ENCODE results near the gene PGM5. TPM values are rescaled to one million over a fixed set of nuclear protein-coding genes. Genes with fewer than 3 reads are reported as not detected.
"Not testable (repeated sequence)": the region's sequence is repeated elsewhere in the genome, so short reads cannot be mapped to it uniquely, and the experiment has no call there.

Gene PGM5
- polyA plus RNA-seq (ENCODE audit: low read depth in 6 of 6) = not detected

DNA sequence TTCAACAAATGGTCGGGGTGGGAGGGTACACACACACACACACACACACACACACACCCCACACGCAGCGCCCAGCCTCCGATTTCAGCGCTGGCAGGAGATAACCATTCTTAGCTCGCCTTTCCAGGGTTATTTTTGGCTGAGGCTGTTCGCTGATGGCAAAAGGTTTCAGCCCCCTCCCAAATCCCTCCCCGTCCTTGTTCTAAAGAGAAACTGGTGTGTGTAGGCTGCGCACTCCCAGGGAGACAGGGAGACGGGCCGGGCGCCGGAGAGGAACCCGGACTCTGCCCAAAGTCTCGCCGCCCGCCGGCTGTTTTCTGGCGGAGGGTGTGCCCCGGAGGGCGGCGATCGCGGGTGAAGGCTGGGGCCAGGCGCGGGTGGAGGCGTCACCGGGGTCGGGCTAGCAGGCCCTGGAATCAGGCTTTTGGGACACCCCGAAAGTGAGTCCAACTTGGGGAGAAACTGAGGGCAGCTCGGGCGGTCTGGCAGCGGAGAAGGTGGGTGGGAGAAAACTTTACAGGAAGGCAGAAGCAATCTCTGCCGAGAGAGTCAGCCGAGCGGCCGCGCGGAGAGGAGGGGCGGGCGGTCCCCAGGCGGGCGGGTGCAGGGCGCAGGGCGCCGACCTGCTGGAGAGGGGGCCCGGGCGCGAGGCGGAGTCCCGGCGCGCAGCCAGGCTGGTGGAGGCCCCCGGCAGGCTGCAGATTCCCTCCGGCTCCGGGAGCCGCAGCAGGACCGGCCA, at the start of gene PGM5:
PGM5 (plus strand) TSS at position 232 of the 739 bp plus-strand sequence. CDS start 517 bp downstream, outside the sequence.
- peak; percentile 83 to 85 for ATAC-seq (ENCODE audit: low read depth in 2 of 2)
- H3K27ac Mint-ChIP-seq = peak within 1 kb of the TSS in 2 of 6 donors; percentile 20 to 31
- peak within 1 kb of the TSS; percentile 75 to 90 (median 80) for H3K4me3 Mint-ChIP-seq
- not testable (repeated sequence) for H3K36me3 Mint-ChIP-seq, H3K9me3 Mint-ChIP-seq
- peak; percentile 23 for DNase-seq
- H3K27me3 Mint-ChIP-seq = peaks cover 17 to 27% (median 17%) of the 10 kb centered on the region in 3 donors
- peaks cover 5 to 15% (median 8%) of the 10 kb centered on the region in 3 donors for H3K4me1 Mint-ChIP-seq

DNA sequence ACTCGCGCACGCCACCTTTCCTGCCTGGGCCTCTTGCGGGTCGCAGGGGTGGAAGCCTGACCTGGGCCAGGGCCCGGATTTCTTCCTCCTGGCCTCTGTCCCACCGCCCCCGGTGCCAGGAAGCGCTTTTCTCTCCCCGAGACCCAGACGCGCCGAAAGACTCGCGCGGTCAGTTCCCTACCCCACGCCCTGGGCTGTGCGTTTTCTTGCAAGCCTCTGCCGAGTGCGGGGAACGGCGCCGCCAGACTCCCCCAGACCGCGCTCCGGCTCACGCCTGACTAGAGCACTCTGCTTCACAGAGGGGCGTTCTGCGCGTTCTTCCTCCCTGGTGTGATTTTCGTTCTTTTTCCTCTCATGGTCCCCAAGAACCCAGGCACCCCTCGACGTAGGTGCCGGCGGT, 49.3 kb upstream of the PGM5 start:
- H3K9me3 Mint-ChIP-seq, H3K27ac Mint-ChIP-seq, H3K36me3 Mint-ChIP-seq, H3K27me3 Mint-ChIP-seq, DNase-seq, H3K4me3 Mint-ChIP-seq, H3K4me1 Mint-ChIP-seq: not testable (repeated sequence)
- peak in 1 of 2 donors; percentile 30 for ATAC-seq (ENCODE audit: low read depth in 2 of 2)

DNA sequence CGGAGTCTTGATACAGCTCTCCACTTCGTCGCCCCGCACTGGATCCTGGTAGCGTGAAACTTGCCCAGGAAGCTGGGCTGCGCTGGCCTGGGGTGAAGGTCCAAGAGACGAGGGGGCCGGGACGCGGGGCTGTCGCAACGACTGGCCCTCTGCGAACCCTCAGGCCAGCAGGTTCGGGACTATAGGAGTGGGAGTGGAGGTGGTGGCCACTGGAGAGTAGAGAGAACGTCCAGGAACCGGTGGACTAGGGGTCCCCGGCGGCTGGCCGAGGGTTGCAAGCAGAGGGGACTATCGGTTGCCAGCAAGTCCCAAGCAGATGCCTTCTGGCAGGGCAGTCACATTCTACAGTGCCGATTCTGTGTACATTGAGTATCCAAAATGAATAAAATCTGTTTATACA, 48.8 kb upstream of the PGM5 start:
- H3K36me3 Mint-ChIP-seq; ATAC-seq (ENCODE audit: low read depth in 2 of 2); H3K9me3 Mint-ChIP-seq; H3K4me1 Mint-ChIP-seq; H3K27me3 Mint-ChIP-seq; H3K27ac Mint-ChIP-seq; DNase-seq; H3K4me3 Mint-ChIP-seq: not testable (repeated sequence)

GRCh38 chr9:68311208-68311607, 45.2 kb upstream of the PGM5 start:
- not testable (repeated sequence) for H3K27me3 Mint-ChIP-seq; H3K27ac Mint-ChIP-seq; H3K36me3 Mint-ChIP-seq; H3K4me1 Mint-ChIP-seq; H3K4me3 Mint-ChIP-seq; DNase-seq; H3K9me3 Mint-ChIP-seq; ATAC-seq (ENCODE audit: low read depth in 2 of 2)

GRCh38 chr9:68318209-68318608, 38.2 kb upstream of the PGM5 start:
- not testable (repeated sequence) for H3K9me3 Mint-ChIP-seq; DNase-seq; H3K27me3 Mint-ChIP-seq; H3K4me1 Mint-ChIP-seq; H3K27ac Mint-ChIP-seq; ATAC-seq (ENCODE audit: low read depth in 2 of 2); H3K36me3 Mint-ChIP-seq; H3K4me3 Mint-ChIP-seq

- DNase-seq; H3K4me1 Mint-ChIP-seq; H3K4me3 Mint-ChIP-seq; H3K27me3 Mint-ChIP-seq; ATAC-seq (ENCODE audit: low read depth in 2 of 2); H3K27ac Mint-ChIP-seq; H3K9me3 Mint-ChIP-seq; H3K36me3 Mint-ChIP-seq: not testable (repeated sequence)
These were observed 32.7 kb upstream of the PGM5 start for GRCh38 chr9:68323749-68324148.

DNA sequence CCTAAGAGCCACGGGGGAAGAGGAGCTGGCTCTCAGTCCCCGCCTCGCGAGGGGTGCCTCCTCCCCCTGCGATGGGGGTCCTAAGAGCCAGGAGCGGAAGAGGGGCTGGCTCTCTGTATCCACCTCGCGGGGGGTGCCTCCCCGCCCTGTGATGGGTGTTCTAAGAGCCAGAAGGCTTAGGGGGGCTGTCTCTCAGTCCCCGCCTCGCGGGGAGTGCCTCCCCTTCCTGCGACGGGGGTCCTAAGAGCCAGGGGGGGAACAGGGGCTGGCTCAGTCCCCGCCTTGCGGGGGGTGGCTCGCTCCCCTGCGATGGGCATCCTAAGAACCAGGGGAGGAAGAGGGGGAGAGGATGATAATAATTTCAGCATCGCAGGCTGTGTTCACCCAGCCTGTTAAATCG, 31.9 kb upstream of the PGM5 start:
- not testable (repeated sequence) for H3K27me3 Mint-ChIP-seq; H3K4me3 Mint-ChIP-seq; DNase-seq; H3K9me3 Mint-ChIP-seq; ATAC-seq (ENCODE audit: low read depth in 2 of 2); H3K36me3 Mint-ChIP-seq; H3K4me1 Mint-ChIP-seq; H3K27ac Mint-ChIP-seq

DNA sequence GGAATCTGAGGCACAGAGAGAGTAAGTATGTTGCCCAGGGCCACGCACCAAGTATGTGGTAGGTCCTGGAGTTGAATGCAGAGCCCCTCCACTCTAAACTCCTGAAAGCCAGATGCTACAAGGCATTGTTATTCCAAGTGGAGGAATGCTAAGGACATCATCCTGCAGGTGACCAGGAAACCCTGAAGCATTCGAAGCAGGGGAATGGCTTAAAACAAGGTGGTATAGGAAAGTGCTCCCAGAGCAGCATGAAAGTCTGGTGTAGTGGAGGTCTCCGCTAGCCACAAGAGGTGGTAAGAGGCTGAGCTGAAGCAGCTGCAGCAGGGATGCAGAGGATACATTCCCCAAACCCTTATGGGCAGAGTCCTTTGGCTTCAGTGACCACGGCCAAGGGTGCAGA, 27.3 kb upstream of the PGM5 start:
- H3K4me1 Mint-ChIP-seq; ATAC-seq (ENCODE audit: low read depth in 2 of 2); H3K27me3 Mint-ChIP-seq; H3K27ac Mint-ChIP-seq; H3K9me3 Mint-ChIP-seq; H3K36me3 Mint-ChIP-seq; H3K4me3 Mint-ChIP-seq; DNase-seq: not testable (repeated sequence)

GRCh38 chr9:68330531-68331173, 25.8 kb upstream of the PGM5 start:
- DNase-seq; H3K27ac Mint-ChIP-seq; ATAC-seq (ENCODE audit: low read depth in 2 of 2); H3K27me3 Mint-ChIP-seq; H3K4me3 Mint-ChIP-seq; H3K9me3 Mint-ChIP-seq; H3K36me3 Mint-ChIP-seq; H3K4me1 Mint-ChIP-seq: not testable (repeated sequence)

DNA sequence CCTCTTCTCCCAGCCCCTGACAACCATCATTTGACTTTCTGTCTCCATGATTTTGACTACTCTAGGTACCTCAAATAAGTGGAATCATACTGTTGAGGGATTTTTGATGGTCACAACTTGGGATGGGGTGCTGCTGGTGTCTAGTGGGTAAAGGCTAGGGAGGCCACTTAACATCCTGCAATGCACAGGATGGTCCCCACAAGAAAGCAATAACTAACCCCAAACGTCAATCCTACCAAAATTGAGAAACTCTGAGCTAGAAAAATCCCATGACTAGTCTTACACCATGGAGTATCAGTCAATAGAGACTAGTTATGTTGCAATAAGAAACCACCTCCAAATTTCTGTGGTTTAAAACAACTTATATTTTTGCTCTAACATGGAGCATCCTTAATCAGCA, 24.3 kb upstream of the PGM5 start:
- not testable (repeated sequence) for H3K9me3 Mint-ChIP-seq; H3K27ac Mint-ChIP-seq; H3K4me3 Mint-ChIP-seq; H3K36me3 Mint-ChIP-seq; H3K4me1 Mint-ChIP-seq; DNase-seq; ATAC-seq (ENCODE audit: low read depth in 2 of 2)
- peaks cover 4 to 14% (median 12%) of the 10 kb centered on the region in 3 donors for H3K27me3 Mint-ChIP-seq

- H3K36me3 Mint-ChIP-seq, H3K4me3 Mint-ChIP-seq, H3K27ac Mint-ChIP-seq: not testable (repeated sequence)
These were observed 20.5 kb upstream of the PGM5 start for GRCh38 chr9:68335935-68336334.

GRCh38 chr9:68336639-68337339, 19.6 kb upstream of the PGM5 start:
- H3K4me1 Mint-ChIP-seq; H3K9me3 Mint-ChIP-seq; H3K4me3 Mint-ChIP-seq; ATAC-seq (ENCODE audit: low read depth in 2 of 2); DNase-seq; H3K27ac Mint-ChIP-seq; H3K36me3 Mint-ChIP-seq: not testable (repeated sequence)
- H3K27me3 Mint-ChIP-seq = peaks cover 4 to 14% (median 12%) of the 10 kb centered on the region in 3 donors

More at GRCh38 chr9:68335935-68336334, 20.5 kb upstream of the PGM5 start:
- ATAC-seq (ENCODE audit: low read depth in 2 of 2); H3K9me3 Mint-ChIP-seq; H3K4me1 Mint-ChIP-seq; DNase-seq: not testable (repeated sequence)
- H3K27me3 Mint-ChIP-seq = peaks cover 4 to 14% (median 12%) of the 10 kb centered on the region in 3 donors

DNA sequence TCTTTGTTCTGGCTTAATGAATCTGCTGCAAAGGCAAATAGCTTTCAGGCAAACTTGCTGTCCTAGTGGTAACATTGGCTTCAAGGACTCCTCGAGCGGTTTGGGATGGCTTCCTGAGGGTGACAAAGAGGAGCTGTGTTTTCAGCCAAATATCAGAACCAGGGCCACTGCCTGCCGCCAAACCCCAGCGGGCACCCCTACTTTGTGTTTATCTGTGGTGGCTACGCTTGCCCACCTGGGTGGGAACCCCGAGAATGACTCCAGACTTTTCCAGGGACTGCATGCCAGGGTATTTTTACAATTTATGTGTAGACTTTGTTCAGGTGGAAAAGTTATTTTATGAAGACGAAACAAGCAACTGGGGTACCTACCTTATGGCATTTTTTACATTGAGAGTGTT, 18.4 kb upstream of the PGM5 start:
- not testable (repeated sequence) for H3K4me1 Mint-ChIP-seq; H3K9me3 Mint-ChIP-seq; H3K36me3 Mint-ChIP-seq; ATAC-seq (ENCODE audit: low read depth in 2 of 2); H3K4me3 Mint-ChIP-seq; H3K27ac Mint-ChIP-seq; DNase-seq
- H3K27me3 Mint-ChIP-seq = peaks cover 4 to 14% (median 12%) of the 10 kb centered on the region in 3 donors
